K562 (cell line): ENCODE measurements around the gene NSMF. TPM values are rescaled to one million over a fixed set of nuclear protein-coding genes. Genes with fewer than 3 reads are reported as not detected.

ENCODE experiments used
- ATAC-seq: fragments of 200-7000 bp; cut with Tn5 transposase; 3 replicates; pipeline ENCODE4 v1.9.1; 2020; ENCODE audit warnings: moderate library complexity
- BruUV-seq: library from RNA; stranded (reverse); fragments of 400-500 nt; replicated peaks from 2 replicates; lab custom pipeline; 2021; lab: Mats Ljungman, UMichigan
- CTCF ChIA-PET: fragments of 300-600 bp; formaldehyde crosslinking; extraction: SDS; loops from one replicate; lab custom pipeline; 2021; ENCODE audit warnings: low intra/inter-chr PET ratio; lab: Yijun Ruan, JAX
- POLR2A ChIA-PET: fragments of 300-600, 350-650 bp; sonication (Branson Sonifier 250); formaldehyde crosslinking; extraction: SDS; loops from one replicate; lab custom pipeline; 2021; ENCODE audit warnings: antibody characterized with exemption, inconsistent platforms; lab: Yijun Ruan, JAX
- DNase-seq, 4 experiments: peaks; one replicate each; pipeline versions ENCODE4 v3.0.0 to v3.0.0-alpha.2; 2011 to 2018; ENCODE audit warnings: low spot score in 3 of 4, mixed read lengths in 3 of 4; ENCODE audit errors: extremely low read depth in 1 of 4
- FAIRE-seq: peaks from 2 replicates; lab custom pipeline; 2011; peaks lifted over from hg19 to GRCh38; lab: Jason Lieb, UNC
- H2AFZ ChIP-seq: 2 replicates; pipeline ENCODE4 v1.6.0; 2011; ENCODE audit warnings: low read depth, low read length, control low read depth, inconsistent platforms
- H3K27ac ChIP-seq: fragments of 200-600 bp; 3 replicates; pipeline ENCODE4 v1.8.0; 2011; ENCODE audit warnings: low read depth, mild to moderate bottlenecking, control low read depth, inconsistent platforms, low read length, moderate library complexity, mixed read lengths; ENCODE audit errors: extremely low read depth
- H3K27me3 ChIP-seq, 2 experiments: fragments of 300-600 bp in 1 of 2; 2 replicates in 1 of 2; 3 replicates in 1 of 2; pipeline versions ENCODE4 v1.6.0 to v1.8.0; 2011; ENCODE audit warnings: inconsistent platforms in 2 of 2, low read length in 2 of 2, mild to moderate bottlenecking in 1 of 2, mixed read lengths in 1 of 2, moderate library complexity in 1 of 2; ENCODE audit not compliant: control insufficient read depth in 2 of 2, insufficient read depth in 2 of 2
- H3K36me3 ChIP-seq: fragments of 300-600 bp; 3 replicates; pipeline ENCODE4 v1.8.0; 2011; ENCODE audit warnings: mild to moderate bottlenecking, low read length, inconsistent platforms; ENCODE audit not compliant: control insufficient read depth, insufficient read depth
- H3K4me1 ChIP-seq, 2 experiments: fragments of 200-600 bp in 1 of 2; replicated peaks in 1 of 2; 2 replicates in 1 of 2; 3 replicates in 1 of 2; pipeline versions ENCODE4 v1.5.1 to v1.8.0; 2011; ENCODE audit warnings: inconsistent platforms in 2 of 2, low read length in 2 of 2, mild to moderate bottlenecking in 1 of 2, mixed read lengths in 1 of 2, moderate library complexity in 1 of 2; ENCODE audit not compliant: control insufficient read depth in 2 of 2, insufficient read depth in 2 of 2
- H3K4me2 ChIP-seq: 2 replicates; pipeline ENCODE4 v1.6.1; 2011; ENCODE audit warnings: low read length, control low read depth, inconsistent platforms, mixed read lengths; ENCODE audit not compliant: insufficient read depth
- H3K4me3 ChIP-seq: fragments of 200-600 bp; sonication (generic), shearing (Covaris generic); 2 replicates; pipeline ENCODE4 v1.5.1; 2016; ENCODE audit warnings: control low read depth, inconsistent platforms
- H3K79me2 ChIP-seq: fragments of 200-600 bp; 3 replicates; pipeline ENCODE4 v1.8.0; 2011; ENCODE audit warnings: low read length, inconsistent platforms; ENCODE audit not compliant: control insufficient read depth, insufficient read depth
- H3K9ac ChIP-seq, 2 experiments: 2 replicates each; pipeline versions ENCODE4 v1.6.0 to v1.6.1; 2011; ENCODE audit warnings: low read depth in 2 of 2, low read length in 2 of 2, control low read depth in 1 of 2, inconsistent platforms in 1 of 2, mild to moderate bottlenecking in 1 of 2, mixed read lengths in 1 of 2; ENCODE audit not compliant: insufficient read depth in 1 of 2
- H3K9me1 ChIP-seq: one replicate; pipeline ENCODE4 v1.6.0; 2011; ENCODE audit warnings: inconsistent platforms, mild to moderate bottlenecking, low read length, moderate library complexity; ENCODE audit not compliant: control insufficient read depth, insufficient read depth
- H3K9me3 ChIP-seq: replicated peaks from 2 replicates; pipeline ENCODE4 v1.5.1; 2011; ENCODE audit warnings: low read depth, low read length, inconsistent platforms; ENCODE audit not compliant: control insufficient read depth, insufficient read depth
- H4K20me1 ChIP-seq: replicated peaks from 2 replicates; pipeline ENCODE4 v1.6.1; 2011; ENCODE audit warnings: low read length, inconsistent platforms, mixed read lengths; ENCODE audit not compliant: control insufficient read depth, insufficient read depth
- CREM ChIP-seq: IDR thresholded peaks from 2 replicates; pipeline ENCODE4 v1.6.1; 2014; ENCODE audit warnings: antibody characterized with exemption, low read depth
- FOXK1 ChIP-seq: sonication (generic); formaldehyde crosslinking; IDR thresholded peaks from 2 replicates; pipeline ENCODE4 v1.8.0; 2022; ENCODE audit warnings: missing genetic modification reagents, mild to moderate bottlenecking, borderline replicate concordance
- GABPB2 ChIP-seq: fragments of 250-450 bp; sonication (Bioruptor Pico); conservative IDR thresholded peaks from 2 replicates; pipeline ENCODE4 v1.5.1; 2021; ENCODE audit warnings: mild to moderate bottlenecking
- JUNB ChIP-seq: fragments of 450-650 bp; formaldehyde crosslinking; conservative IDR thresholded peaks from 2 replicates; pipeline ENCODE4 v1.4.0; 2020; ENCODE audit warnings: mild to moderate bottlenecking
- KDM2B ChIP-seq: fragments of 250-450 bp; sonication (Bioruptor Pico); IDR thresholded peaks from 2 replicates; pipeline ENCODE4 v1.8.0; 2021; ENCODE audit warnings: mild to moderate bottlenecking, moderate library complexity
- LCOR ChIP-seq: sonication (generic); formaldehyde crosslinking; IDR thresholded peaks from 2 replicates; pipeline ENCODE4 v1.8.0; 2022; ENCODE audit warnings: mild to moderate bottlenecking, missing genetic modification reagents
- MYBL2 ChIP-seq, 2 experiments: fragments of 450-650 bp in 1 of 2; sonication (generic) in 1 of 2; formaldehyde crosslinking in 1 of 2; IDR thresholded peaks; 2 replicates each; pipeline versions ENCODE4 v1.6.1 to v1.8.1; 2017 to 2022; ENCODE audit warnings: borderline replicate concordance in 1 of 2, inconsistent platforms in 1 of 2, low read depth in 1 of 2, mild to moderate bottlenecking in 1 of 2, missing genetic modification reagents in 1 of 2, moderate library complexity in 1 of 2
- MYC ChIP-seq, 2 experiments: fragments of 250-450 bp in 1 of 2; sonication (Bioruptor Pico) in 1 of 2; IDR thresholded peaks; 2 replicates each; pipeline versions ENCODE4 v1.5.1 to v1.6.1; 2012 to 2021; ENCODE audit warnings: low read depth in 2 of 2, borderline replicate concordance in 1 of 2, improper control_type of control experiment in 1 of 2, low read length in 1 of 2, mild to moderate bottlenecking in 1 of 2, moderate library complexity in 1 of 2
- NFIC ChIP-seq: fragments of 450-650 bp; IDR thresholded peaks from 2 replicates; pipeline ENCODE4 v1.6.1; 2017; ENCODE audit warnings: mild to moderate bottlenecking, inconsistent platforms
- POLR2G ChIP-seq: fragments of 200-400 bp; formaldehyde crosslinking; IDR thresholded peaks from 2 replicates; pipeline ENCODE4 v1.6.1; 2017; ENCODE audit warnings: low read depth, mild to moderate bottlenecking, antibody characterized with exemption, low read length, moderate library complexity
- TBP ChIP-seq: optimal IDR thresholded peaks from 2 replicates; pipeline ENCODE3; 2011; ENCODE audit warnings: low read depth, low read length, improper control_type of control experiment
- TGIF2 ChIP-seq: sonication (generic); formaldehyde crosslinking; IDR thresholded peaks from 2 replicates; pipeline ENCODE4 v1.8.1; 2022; ENCODE audit warnings: mild to moderate bottlenecking, missing genetic modification reagents, moderate library complexity
- ZBTB17 ChIP-seq: fragments of 450-650 bp; formaldehyde crosslinking; IDR thresholded peaks from 2 replicates; pipeline ENCODE4 v1.4.0; 2020; ENCODE audit warnings: mild to moderate bottlenecking
- ZEB2 ChIP-seq: fragments of 450-650 bp; IDR thresholded peaks from 2 replicates; pipeline ENCODE4 v1.6.1; 2016
- ZNF134 ChIP-seq: fragments of 250-450 bp; sonication (Bioruptor Pico); conservative IDR thresholded peaks from 2 replicates; pipeline ENCODE4 v1.4.0; 2020
- WGBS: fragments of 100-300 bp; shearing (Covaris generic); methylation state at CpG from one replicate; pipeline ENCODE4 v1.1.6; 2016; ENCODE audit warnings: low coverage, mixed read lengths; ENCODE audit not compliant: insufficient coverage; ENCODE audit errors: missing lambda C conversion rate; 5-methylcytosine and 5-hydroxymethylcytosine counted together
- in situ Hi-C: fragments of 300-500 bp; cut with MboI; formaldehyde crosslinking; loops from 4 replicates; pipeline ENCODE4 v1.15.0; 2018; ENCODE audit warnings: inconsistent platforms, mixed read lengths
- intact Hi-C: fragments of 100-400 bp; cut with micrococcal nuclease; formaldehyde crosslinking; loops from 2 replicates; pipeline ENCODE4 v1.14.2; 2022
- polyA plus RNA-seq, 8 experiments: library from polyadenylated mRNA; depleted of rRNA in 4 of 8; stranded (reverse) in 5 of 8; unstranded in 3 of 8; fragments of >200 nt; fragmentation: Nextera tagmentation in 2 of 8; fragmentation: Illumina TruSeq in 1 of 8; extraction: Ambion mirVana in 2 of 8; extraction: Trizol in 1 of 8; gene quantifications; 2 replicates each; pipeline versions ENCODE4 v1.2.1 to v1.2.3, GENCODE V29; 2011 to 2014; ENCODE audit warnings: inconsistent platforms in 1 of 8, missing spikeins in 1 of 8
- total RNA-seq, 7 experiments: library from RNA; depleted of rRNA in 6 of 7; stranded (reverse); fragments of >200 nt in 6 of 7; fragmentation: Illumina TruSeq in 2 of 7; extraction: Trizol in 2 of 7; gene quantifications; 2 replicates each; pipeline versions ENCODE4 v1.2.1 to v1.2.3, GENCODE V29; 2011 to 2021; ENCODE audit warnings: low replicate concordance in 1 of 7
- TF ChIP-seq, protein P1 (sequence below): fragments of 250-450 bp; sonication (Bioruptor Pico); IDR thresholded peaks from 2 replicates; pipeline ENCODE4 v1.5.0; 2021

The NSMF gene
- total and polyA plus RNA-seq, 9 of the 15 experiments (the other 6 are each of a cell fraction or from before 2014, with no cell fraction given), result 0.20 to 82.7 (median 29.3) TPM

DNA sequence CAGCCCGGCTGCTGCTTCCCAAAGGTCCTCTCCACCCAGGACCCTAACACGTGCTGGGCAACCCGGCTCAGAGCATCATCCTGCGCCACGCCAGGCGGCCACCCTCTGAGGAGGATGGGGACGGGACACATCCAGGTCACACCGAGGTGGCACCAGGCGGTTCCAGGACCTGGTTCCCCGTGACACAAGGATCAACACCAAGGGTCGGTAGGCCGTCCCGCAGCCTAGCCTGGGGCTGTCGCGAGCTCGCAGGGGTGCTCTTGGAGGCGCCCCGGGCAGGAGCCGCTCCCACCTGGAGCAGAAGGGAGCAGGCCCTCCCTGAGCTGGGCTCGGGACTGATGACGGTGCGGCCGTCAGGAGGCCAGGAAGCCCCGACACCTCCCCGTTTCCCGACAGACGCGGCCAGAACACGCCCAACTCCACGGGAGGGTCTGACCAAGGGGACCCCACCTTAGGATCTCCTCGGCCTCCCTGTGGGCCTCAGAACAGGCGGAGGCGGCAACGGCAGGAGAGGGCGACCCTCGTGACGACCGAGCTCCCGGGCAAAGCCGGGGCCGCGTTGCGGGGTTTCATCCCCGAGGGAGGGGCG is 42.5 kb downstream of the NSMF start:
- Histone ChIP-seq H3K4me1 (peaks cover 25 to 47% of the 10 kb centered on the region in 2 experiments), H3K27ac (no peak overlapping the region), H4K20me1 (no peaks in the 10 kb centered on the region), H3K36me3 (peaks cover 5% of the 10 kb centered on the region; the same call in 2 of the 3 replicates), H3K79me2 (peaks cover 67% of the 10 kb centered on the region), H3K4me3 (no peak overlapping the region), H3K9me1 (no peaks in the 10 kb centered on the region), H3K4me2 (no peak overlapping the region), H3K27me3 (no peaks in the 10 kb centered on the region), H2AFZ (no peak overlapping the region), H3K9me3 (no peaks in the 10 kb centered on the region), H3K9ac (no peak overlapping the region)
- DNase-seq (no peak), FAIRE-seq (no peak), ATAC-seq (no peak)
- WGBS, result 95% methylated on average over 12 of the region's 45 CpGs
- TF ChIP-seq ZBTB17 (CRISPR knock-in tag) (no peak), POLR2G (peak; percentile 62), CREM (no peak)
- intact Hi-C loops (no loop called here), in situ Hi-C loops (no loop called here)
- POLR2A ChIA-PET, result interaction anchor here (0.7 kb wide), 1 partner anchor 115 kb away, joined by 3 read pairs; the partner anchor contains the start of gene NRARP
- CTCF ChIA-PET, result no interaction called here
- no TSS peak for BruUV-seq

GRCh38 chr9:137416006-137416562 is 43.0 kb downstream of the NSMF start:
- intact Hi-C loops (no loop called here), in situ Hi-C loops (no loop called here)
- H3K36me3 ChIP-seq, result peaks cover 5% of the 10 kb centered on the region; the same call in 2 of the 3 replicates
- peaks cover 65% of the 10 kb centered on the region for H3K79me2 ChIP-seq
- H4K20me1 ChIP-seq, result no peaks in the 10 kb centered on the region
- POLR2A ChIA-PET, result interaction anchor here (0.7 kb wide), 1 partner anchor 114 kb away, joined by 3 read pairs; the partner anchor contains the start of gene NRARP
- no peak for ATAC-seq
- no peak for DNase-seq
- no peak overlapping the region for H3K4me2 ChIP-seq
- no peak overlapping the region for H2AFZ ChIP-seq
- H3K27ac ChIP-seq, result no peak overlapping the region
- CTCF ChIA-PET, result no interaction called here
- H3K4me1 ChIP-seq, result peaks cover 20 to 52% of the 10 kb centered on the region in 2 experiments
- H3K27me3 ChIP-seq, result no peaks in the 10 kb centered on the region
- H3K9me1 ChIP-seq, result no peaks in the 10 kb centered on the region
- H3K9ac ChIP-seq, result 0 out of 4 replicates have a peak overlapping the region, but pooled peaks of 1 of the 2 experiments have one; percentile 40
- H3K4me3 ChIP-seq, result no peak overlapping the region
- no peaks in the 10 kb centered on the region for H3K9me3 ChIP-seq
- 95% methylated on average over 15 of the region's 23 CpGs for WGBS
- no peak for FAIRE-seq
- BruUV-seq, result no TSS peak
- TF ChIP-seq JUNB (CRISPR knock-in tag) (no peak), NFIC (no peak), GABPB2 (no peak), ZEB2 (no peak), MYBL2 (IDR thresholded peaks at IDR 0.05; ENCODE audit: low read depth) (no peak), MYBL2 (CRISPR knock-in tag; IDR thresholded peaks at IDR 0.05; ENCODE audit: borderline replicate concordance) (no peak), LCOR (CRISPR knock-in tag) (no peak), TGIF2 (CRISPR knock-in tag) (no peak), ZNF134 (CRISPR knock-in tag) (no peak), TBP (no peak), KDM2B (CRISPR knock-in tag) (no peak), FOXK1 (no peak), MYC (IDR thresholded peaks at IDR 0.05; ENCODE audit: low read depth, low read length) (no peak), MYC (CRISPR knock-in tag; IDR thresholded peaks at IDR 0.05; ENCODE audit: borderline replicate concordance, low read depth) (no peak)
- TF ChIP-seq, protein P1, sequence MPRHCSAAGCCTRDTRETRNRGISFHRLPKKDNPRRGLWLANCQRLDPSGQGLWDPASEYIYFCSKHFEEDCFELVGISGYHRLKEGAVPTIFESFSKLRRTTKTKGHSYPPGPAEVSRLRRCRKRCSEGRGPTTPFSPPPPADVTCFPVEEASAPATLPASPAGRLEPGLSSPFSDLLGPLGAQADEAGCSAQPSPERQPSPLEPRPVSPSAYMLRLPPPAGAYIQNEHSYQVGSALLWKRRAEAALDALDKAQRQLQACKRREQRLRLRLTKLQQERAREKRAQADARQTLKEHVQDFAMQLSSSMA (CRISPR knock-in tag), result no peak
